HepG2 (cell line): ENCODE data around the gene CNTNAP1. TPM values are rescaled to one million over a fixed set of nuclear protein-coding genes. Genes with fewer than 3 reads are reported as not detected.
A peak's percentile ranks its signal among the peaks of the same experiment; 100 is the strongest.

Experiments used
- ATM ChIP-seq: fragments of 450-650 bp; IDR thresholded peaks from 2 replicates; pipeline ENCODE4 v1.7.1; 2017; ENCODE audit warnings: mild to moderate bottlenecking, borderline replicate concordance
- ELF4 ChIP-seq: sonication (generic); formaldehyde crosslinking; IDR thresholded peaks from 2 replicates; pipeline ENCODE4 v1.5.0; 2020; ENCODE audit warnings: missing genetic modification reagents, mild to moderate bottlenecking, moderate library complexity, borderline replicate concordance
- MAX ChIP-seq: IDR thresholded peaks from 2 replicates; pipeline ENCODE4 v1.6.1; 2012; ENCODE audit warnings: inconsistent platforms
- MTF1 ChIP-seq: sonication (generic); formaldehyde crosslinking; IDR thresholded peaks from 2 replicates; pipeline ENCODE4 v1.5.0; 2020; ENCODE audit warnings: missing genetic modification reagents
- NFYB ChIP-seq: sonication (generic); formaldehyde crosslinking; IDR thresholded peaks from 2 replicates; pipeline ENCODE4 v1.4.0; 2020; ENCODE audit warnings: missing genetic modification reagents
- NONO ChIP-seq, 2 experiments: fragments of 450-650 bp in 1 of 2; sonication (generic) in 1 of 2; formaldehyde crosslinking in 1 of 2; IDR thresholded peaks in 1 of 2; conservative IDR thresholded peaks in 1 of 2; 2 replicates each; pipeline versions ENCODE4 v1.6.1 to v1.8.0; 2017 to 2022; ENCODE audit warnings: mild to moderate bottlenecking in 1 of 2, missing genetic modification reagents in 1 of 2, moderate library complexity in 1 of 2
- RFX3 ChIP-seq: IDR thresholded peaks from 2 replicates; pipeline ENCODE4 v1.6.1; 2016; ENCODE audit warnings: missing biosample characterization, missing genetic modification reagents
- SMARCC2 ChIP-seq: fragments of 450-650 bp; IDR thresholded peaks from 2 replicates; pipeline ENCODE4 v1.6.1; 2017; ENCODE audit warnings: antibody characterized with exemption, mild to moderate bottlenecking
- SUZ12 ChIP-seq: fragments of 150-350 bp; IDR thresholded peaks from 2 replicates; pipeline ENCODE4 v1.6.1; 2014; ENCODE audit warnings: low read depth, low read length
- ZBTB37 ChIP-seq: sonication (generic); formaldehyde crosslinking; IDR thresholded peaks from 2 replicates; pipeline ENCODE4 v1.4.0; 2020; ENCODE audit warnings: mild to moderate bottlenecking, missing genetic modification reagents
- ZFP36 ChIP-seq: fragments of 150-350 bp; IDR thresholded peaks from 2 replicates; pipeline ENCODE4 v1.6.1; 2018; ENCODE audit warnings: borderline replicate concordance, low read length, low read depth; ENCODE audit not compliant: partially characterized antibody
- ZFP36L2 ChIP-seq: sonication (generic); formaldehyde crosslinking; IDR thresholded peaks from 2 replicates; pipeline ENCODE4 v1.4.0; 2020; ENCODE audit warnings: missing genetic modification reagents
- ZFX ChIP-seq: sonication (generic); formaldehyde crosslinking; IDR thresholded peaks from 2 replicates; pipeline ENCODE4 v1.4.0; 2020; ENCODE audit warnings: mild to moderate bottlenecking, low read depth, missing genetic modification reagents, moderate library complexity
- ZNF124 ChIP-seq: sonication (generic); formaldehyde crosslinking; IDR thresholded peaks from 2 replicates; pipeline ENCODE4 v1.4.0; 2020; ENCODE audit warnings: missing genetic modification reagents
- ZNF3 ChIP-seq: IDR thresholded peaks from 2 replicates; pipeline ENCODE4 v1.7.0; 2017; ENCODE audit warnings: inconsistent platforms
- ZNF335 ChIP-seq: sonication (generic); formaldehyde crosslinking; IDR thresholded peaks from 2 replicates; pipeline ENCODE4 v1.4.0; 2020; ENCODE audit warnings: missing genetic modification reagents
- ZNF615 ChIP-seq: sonication (generic); formaldehyde crosslinking; IDR thresholded peaks from 2 replicates; pipeline ENCODE4 v1.5.0; 2020; ENCODE audit warnings: mild to moderate bottlenecking, missing genetic modification reagents, borderline replicate concordance
- ZNF761 ChIP-seq: sonication (generic); formaldehyde crosslinking; conservative IDR thresholded peaks from 2 replicates; pipeline ENCODE4 v1.4.0; 2020; ENCODE audit warnings: mild to moderate bottlenecking, missing genetic modification reagents
- ZNF768 ChIP-seq: sonication (generic); formaldehyde crosslinking; IDR thresholded peaks from 2 replicates; pipeline ENCODE4 v1.4.0; 2020; ENCODE audit warnings: missing genetic modification reagents
- polyA plus RNA-seq, 8 experiments: library from polyadenylated mRNA; depleted of rRNA in 3 of 8; stranded (reverse) in 7 of 8; unstranded in 1 of 8; fragments of >200 nt; fragmentation: Illumina TruSeq in 4 of 8; extraction: Trizol in 4 of 8; gene quantifications; 2 replicates each; pipeline versions ENCODE4 v1.2.1 to v1.2.3, GENCODE V29; 2011 to 2016; ENCODE audit warnings: low read depth in 4 of 8, missing spikeins in 1 of 8, mixed read lengths in 1 of 8; ENCODE audit not compliant: insufficient read depth in 1 of 8
- total RNA-seq, 5 experiments: library from RNA; depleted of rRNA; stranded (reverse); fragments of >200 nt; fragmentation: Illumina TruSeq; extraction: Trizol; gene quantifications; 2 replicates each; pipeline ENCODE4 v1.2.3, GENCODE V29; 2016; ENCODE audit warnings: low read depth in 1 of 5
- TF ChIP-seq, protein P1 (sequence below): sonication (generic); formaldehyde crosslinking; IDR thresholded peaks from 2 replicates; pipeline ENCODE4 v1.4.0; 2020; ENCODE audit warnings: mild to moderate bottlenecking, low read depth, missing genetic modification reagents
- TF ChIP-seq, protein P2 (sequence below): sonication (generic); formaldehyde crosslinking; IDR thresholded peaks from 2 replicates; pipeline ENCODE4 v1.5.1; 2020; ENCODE audit warnings: missing genetic modification reagents, mild to moderate bottlenecking, borderline replicate concordance
- TF ChIP-seq, protein P3 (sequence below): sonication (generic); formaldehyde crosslinking; IDR thresholded peaks from 2 replicates; pipeline ENCODE4 v1.8.0; 2022; ENCODE audit warnings: mild to moderate bottlenecking, missing genetic modification reagents, moderate library complexity
- TF ChIP-seq, protein P4 (sequence below): sonication (generic); formaldehyde crosslinking; IDR thresholded peaks from 2 replicates; pipeline ENCODE4 v1.4.0; 2020; ENCODE audit warnings: mild to moderate bottlenecking, missing genetic modification reagents

CNTNAP1 gene
- total and polyA plus RNA-seq, 2 of the 13 experiments (the other 11 are each of a cell fraction or from before 2014, with no cell fraction given) = 4.5 to 7.7 TPM

- TF ChIP-seq ZFX (no peak), RFX3 (CRISPR knock-in tag) (no peak), ZNF335 (CRISPR knock-in tag) (no peak), SUZ12 (no peak), ZFP36L2 (CRISPR knock-in tag) (no peak), ZNF768 (no peak), ZNF615 (CRISPR knock-in tag) (no peak), MTF1 (no peak), SMARCC2 (no peak), ZNF124 (0 out of 2 replicates have a peak, but pooled peaks have one; percentile 3), ELF4 (CRISPR knock-in tag) (no peak), MAX (peak; percentile 69), NONO (IDR thresholded peaks at IDR 0.05) (no peak), NONO (CRISPR knock-in tag; conservative IDR thresholded peaks at IDR 0.05) (no peak), ZFP36 (no peak), NFYB (CRISPR knock-in tag) (peak; percentile 89), ATM (no peak), ZBTB37 (CRISPR knock-in tag) (no peak), ZNF761 (CRISPR knock-in tag) (no peak), ZNF3 (CRISPR knock-in tag) (no peak)
- TF ChIP-seq, protein P1, sequence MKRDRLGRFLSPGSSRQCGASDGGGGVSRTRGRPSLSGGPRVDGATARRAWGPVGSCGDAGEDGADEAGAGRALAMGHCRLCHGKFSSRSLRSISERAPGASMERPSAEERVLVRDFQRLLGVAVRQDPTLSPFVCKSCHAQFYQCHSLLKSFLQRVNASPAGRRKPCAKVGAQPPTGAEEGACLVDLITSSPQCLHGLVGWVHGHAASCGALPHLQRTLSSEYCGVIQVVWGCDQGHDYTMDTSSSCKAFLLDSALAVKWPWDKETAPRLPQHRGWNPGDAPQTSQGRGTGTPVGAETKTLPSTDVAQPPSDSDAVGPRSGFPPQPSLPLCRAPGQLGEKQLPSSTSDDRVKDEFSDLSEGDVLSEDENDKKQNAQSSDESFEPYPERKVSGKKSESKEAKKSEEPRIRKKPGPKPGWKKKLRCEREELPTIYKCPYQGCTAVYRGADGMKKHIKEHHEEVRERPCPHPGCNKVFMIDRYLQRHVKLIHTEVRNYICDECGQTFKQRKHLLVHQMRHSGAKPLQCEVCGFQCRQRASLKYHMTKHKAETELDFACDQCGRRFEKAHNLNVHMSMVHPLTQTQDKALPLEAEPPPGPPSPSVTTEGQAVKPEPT = no peak
- TF ChIP-seq, protein P2, sequence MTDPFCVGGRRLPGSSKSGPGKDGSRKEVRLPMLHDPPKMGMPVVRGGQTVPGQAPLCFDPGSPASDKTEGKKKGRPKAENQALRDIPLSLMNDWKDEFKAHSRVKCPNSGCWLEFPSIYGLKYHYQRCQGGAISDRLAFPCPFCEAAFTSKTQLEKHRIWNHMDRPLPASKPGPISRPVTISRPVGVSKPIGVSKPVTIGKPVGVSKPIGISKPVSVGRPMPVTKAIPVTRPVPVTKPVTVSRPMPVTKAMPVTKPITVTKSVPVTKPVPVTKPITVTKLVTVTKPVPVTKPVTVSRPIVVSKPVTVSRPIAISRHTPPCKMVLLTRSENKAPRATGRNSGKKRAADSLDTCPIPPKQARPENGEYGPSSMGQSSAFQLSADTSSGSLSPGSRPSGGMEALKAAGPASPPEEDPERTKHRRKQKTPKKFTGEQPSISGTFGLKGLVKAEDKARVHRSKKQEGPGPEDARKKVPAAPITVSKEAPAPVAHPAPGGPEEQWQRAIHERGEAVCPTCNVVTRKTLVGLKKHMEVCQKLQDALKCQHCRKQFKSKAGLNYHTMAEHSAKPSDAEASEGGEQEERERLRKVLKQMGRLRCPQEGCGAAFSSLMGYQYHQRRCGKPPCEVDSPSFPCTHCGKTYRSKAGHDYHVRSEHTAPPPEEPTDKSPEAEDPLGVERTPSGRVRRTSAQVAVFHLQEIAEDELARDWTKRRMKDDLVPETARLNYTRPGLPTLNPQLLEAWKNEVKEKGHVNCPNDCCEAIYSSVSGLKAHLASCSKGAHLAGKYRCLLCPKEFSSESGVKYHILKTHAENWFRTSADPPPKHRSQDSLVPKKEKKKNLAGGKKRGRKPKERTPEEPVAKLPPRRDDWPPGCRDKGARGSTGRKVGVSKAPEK (CRISPR knock-in tag) = no peak
- TF ChIP-seq, protein P3, sequence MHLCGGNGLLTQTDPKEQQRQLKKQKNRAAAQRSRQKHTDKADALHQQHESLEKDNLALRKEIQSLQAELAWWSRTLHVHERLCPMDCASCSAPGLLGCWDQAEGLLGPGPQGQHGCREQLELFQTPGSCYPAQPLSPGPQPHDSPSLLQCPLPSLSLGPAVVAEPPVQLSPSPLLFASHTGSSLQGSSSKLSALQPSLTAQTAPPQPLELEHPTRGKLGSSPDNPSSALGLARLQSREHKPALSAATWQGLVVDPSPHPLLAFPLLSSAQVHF (CRISPR knock-in tag) = no peak
- TF ChIP-seq, protein P4, sequence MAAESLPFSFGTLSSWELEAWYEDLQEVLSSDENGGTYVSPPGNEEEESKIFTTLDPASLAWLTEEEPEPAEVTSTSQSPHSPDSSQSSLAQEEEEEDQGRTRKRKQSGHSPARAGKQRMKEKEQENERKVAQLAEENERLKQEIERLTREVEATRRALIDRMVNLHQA (CRISPR knock-in tag) = no peak
These were observed 5.1 kb upstream of the CNTNAP1 start (continued) for GRCh38 chr17:42677012-42677857.
